CD4-positive, alpha-beta T cell treated with Interleukin-10 for 1 hour (primary cell): Measurements from ENCODE around the gene GBP4.

Experiments
- DNase-seq: peaks from one replicate; pipeline ENCODE4 v3.0.0-alpha.2; 2020

Gene GBP4

DNA sequence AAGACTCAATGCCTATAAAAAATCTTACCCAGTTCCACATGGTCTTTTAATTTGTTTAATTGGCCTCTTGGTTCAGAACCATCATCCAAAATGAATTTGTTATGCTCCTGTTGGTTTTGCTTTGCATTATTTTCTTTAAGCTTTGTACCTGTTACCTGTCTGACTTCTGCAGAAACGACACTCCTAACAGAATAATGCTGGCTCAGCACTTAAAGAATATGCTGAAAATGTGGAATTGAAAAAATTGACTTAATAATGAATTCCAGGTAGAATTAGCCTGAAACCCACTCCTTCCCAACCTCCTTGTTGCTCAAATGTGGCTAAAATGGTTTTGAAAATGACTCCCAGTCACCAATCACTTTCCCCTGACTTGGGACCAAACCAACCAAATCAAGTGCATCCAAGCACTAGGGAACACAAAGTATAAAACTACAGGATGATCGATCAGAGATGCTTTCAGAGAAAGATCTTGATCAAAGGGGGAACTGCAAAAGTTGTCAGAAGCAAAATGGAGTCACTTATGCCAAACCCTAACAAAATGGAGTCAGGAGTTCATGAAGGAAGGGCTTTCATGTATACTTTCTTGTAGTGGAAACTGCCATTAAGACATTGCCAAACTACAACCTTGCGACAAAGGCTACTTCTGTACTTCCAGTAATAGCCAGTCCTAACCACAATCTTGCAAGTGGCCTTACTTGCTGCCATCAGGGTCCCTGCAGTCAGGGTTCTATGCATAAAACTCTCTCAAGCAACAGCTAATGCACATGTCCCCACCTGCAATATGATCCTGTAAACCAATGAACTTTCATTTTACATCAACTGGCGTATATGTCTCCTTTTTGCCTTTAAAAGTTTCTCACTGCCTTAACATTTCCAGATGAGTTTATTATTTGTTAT is 28.3 kb downstream of the GBP4 start:
- DNase-seq, result no peak

DNA sequence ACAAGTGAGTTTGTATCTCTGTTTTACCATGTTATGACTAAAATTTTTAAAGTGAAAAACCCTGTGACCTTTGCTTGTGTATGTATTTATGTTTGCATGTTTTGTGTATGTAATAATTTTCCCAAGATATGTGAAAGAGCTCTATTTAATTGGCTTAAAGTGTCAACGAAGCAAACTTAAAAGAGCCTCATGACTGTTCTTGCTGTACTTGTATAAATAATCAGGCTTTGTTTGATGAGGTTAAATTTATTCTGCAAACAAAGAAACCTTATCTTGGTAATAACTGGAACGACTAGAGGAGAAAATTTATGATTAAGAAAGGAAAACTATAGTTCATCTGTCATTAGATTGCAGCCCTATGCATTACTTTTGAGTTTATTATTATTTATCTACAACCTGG is 29.6 kb downstream of the GBP4 start:
- no peak for DNase-seq

DNA sequence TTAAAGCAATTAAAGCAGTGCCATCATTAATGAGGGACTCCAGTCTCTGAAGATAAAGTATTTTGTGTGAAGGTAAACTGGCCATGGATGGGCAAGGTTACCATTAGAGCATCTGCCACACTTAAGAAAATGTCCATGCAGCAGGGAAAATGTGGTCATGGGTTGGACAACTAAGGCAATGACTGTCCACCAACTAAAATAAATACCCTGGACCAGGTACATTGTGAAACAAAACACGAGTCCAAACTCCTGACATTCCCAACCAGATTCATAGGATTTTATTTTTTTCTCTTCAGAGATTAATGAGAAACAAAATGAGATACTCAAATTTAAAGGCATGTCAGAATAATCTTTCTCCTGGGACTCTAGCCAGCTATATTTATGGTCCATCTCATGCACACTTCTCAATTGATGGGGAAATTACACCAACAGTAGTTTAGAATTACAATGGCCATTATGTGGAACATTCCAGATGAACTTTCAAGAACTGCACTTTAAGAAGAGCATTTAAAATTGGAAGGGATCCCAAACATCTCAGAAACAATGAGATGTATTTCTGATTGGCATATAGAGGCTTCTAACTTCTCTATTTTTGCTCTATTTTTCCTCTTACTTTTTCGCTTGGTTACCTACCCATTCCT is 31.0 kb downstream of the GBP4 start:
- DNase-seq, result no peak

GRCh38 chr1:89166705-89167104 is 32.0 kb downstream of the GBP4 start:
- DNase-seq, result no peak

DNA sequence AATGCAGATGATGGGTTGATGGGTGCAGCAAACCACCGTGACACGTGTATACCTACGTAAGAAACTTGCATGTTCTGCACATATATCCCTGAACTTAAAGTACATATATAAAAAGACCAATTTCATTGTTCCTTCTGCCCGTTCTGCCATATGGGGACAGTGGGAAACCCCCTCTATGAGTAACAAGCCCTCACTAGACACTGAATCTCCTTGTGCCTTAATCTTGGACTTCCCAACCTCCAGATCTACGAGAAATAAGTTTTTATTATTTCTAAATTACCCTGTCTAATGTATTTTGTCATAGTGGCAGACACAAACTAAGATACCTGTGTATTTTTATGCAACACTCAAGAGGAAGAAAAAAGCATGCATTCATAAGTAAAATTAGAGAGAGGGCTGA is 32.9 kb downstream of the GBP4 start:
- DNase-seq, result no peak

DNA sequence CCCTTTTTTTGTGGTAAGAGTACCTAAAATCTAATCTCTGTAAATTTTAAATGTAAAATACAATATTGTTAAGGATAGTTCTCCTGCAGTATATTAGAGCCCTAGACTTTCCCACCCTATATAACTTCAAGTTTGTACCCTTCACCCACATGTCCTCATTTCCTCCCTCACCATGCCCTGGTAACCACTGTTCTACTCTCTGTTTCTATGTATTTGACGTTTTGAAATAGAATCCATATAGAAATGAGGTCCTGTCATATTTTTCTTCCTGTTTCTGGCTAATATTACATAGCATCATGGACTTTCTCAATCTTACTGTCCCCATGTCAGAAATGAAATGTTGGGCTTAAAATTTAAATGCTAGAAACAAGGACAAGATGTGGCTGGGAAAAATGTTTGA is 47.7 kb downstream of the GBP4 start:
- no peak for DNase-seq

GRCh38 chr1:89149976-89150375 is 48.8 kb downstream of the GBP4 start:
- no peak for DNase-seq

DNA sequence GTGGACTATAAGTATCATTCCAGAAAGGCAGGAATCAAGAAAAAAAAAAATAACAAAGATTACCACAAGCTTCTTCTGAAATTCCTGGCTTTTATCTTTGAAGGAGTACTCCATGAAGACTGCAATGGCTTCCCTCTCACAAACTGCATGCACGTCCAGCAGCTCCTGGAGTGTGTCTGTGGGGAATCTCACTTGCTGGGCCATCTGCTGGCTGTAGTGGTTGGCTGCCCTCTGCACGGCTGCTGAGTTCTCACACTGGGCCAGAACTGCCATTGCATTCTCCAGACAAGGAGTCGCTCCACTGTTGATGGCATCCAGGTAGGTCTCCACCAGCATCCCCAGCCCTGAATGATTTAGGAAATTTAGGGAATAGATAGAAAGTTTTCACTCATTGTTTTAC is 49.5 kb downstream of the GBP4 start:
- DNase-seq, result no peak

DNA sequence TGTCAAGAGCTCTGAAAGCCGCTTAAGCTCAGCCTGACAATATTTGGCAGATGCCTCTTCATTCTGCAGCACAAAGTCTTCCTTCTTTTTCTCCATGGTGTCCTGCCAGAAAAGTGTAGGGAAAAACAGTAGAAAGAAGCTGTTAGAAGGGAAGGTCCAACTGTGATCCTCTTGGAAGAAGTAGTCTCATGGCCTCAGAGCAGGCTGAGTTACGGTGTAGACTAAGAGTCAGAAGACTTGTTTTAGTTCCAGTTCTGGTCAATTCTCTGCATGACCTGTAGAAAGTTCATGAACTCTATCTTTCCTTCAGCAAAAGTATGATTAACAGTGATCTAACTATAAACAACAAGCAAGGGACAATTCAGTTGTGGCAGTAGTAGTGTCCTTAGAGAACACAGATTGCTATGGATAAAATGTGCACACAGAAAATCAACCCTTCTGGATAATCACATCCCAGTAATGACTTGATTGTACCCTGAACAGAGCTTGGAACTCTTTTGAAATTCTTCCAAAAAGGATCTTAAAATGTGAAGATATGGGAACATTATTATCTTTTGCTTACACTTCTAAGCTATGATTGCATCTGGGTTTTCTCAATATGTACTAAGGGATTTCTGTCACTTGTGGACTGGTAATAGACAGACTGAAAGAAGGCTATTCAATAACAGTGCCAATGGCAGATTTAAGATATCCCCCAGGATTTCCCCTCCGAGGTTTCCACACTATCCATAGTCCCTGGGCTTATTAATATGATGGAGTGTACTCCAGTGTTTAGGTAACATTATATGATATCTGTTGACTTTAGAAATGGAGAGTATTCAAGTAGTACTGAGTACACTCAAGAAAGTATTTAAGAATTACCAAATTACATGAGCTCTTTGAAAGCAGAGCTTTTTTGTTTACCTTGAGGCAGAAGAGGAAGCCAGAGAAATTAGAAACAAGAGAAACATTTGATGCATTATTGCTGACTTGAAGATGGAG is 50.8 kb downstream of the GBP4 start:
- no peak for DNase-seq

- DNase-seq, result no peak
Measured at GRCh38 chr1:89146721-89147120, 52.0 kb downstream of the GBP4 start.

DNA sequence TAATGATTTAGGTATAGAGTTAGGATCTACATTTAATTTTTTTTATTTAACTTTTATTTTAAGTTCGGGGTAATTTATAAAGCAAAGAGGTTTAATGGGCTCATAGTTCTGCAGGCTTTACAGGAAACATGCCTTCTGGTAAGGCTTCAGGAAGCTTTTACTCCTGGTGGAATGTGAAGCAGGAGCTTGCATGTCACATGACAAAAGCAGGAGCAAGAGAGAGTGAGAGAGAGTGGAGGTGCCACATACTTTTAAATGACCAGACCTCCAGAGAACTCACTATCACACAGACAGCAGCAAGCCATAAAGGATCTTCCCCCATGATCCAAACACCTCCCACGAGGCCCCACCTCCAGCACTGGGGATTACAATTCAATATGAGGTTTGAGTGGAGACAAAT is 55.3 kb downstream of the GBP4 start:
- no peak for DNase-seq

DNA sequence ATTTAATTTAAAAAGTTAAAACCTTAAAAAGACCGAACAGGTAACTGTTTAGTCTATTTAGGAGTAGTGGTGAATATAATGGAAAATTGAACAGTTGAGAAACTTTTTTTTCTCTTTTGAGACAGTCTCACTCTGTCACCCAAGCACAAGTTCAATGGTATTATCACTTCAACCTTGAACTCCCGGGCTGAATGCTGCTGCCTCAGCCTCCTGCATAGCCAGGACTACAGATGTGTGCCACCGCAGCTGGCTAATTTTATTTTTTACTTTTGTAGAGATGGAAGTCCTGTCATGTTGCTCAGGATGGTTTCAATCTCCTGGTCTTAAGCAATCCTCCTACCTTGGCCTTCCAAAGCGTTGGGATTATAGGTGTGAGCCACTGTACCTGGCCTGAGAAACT is 56.6 kb downstream of the GBP4 start:
- DNase-seq, result no peak

DNA sequence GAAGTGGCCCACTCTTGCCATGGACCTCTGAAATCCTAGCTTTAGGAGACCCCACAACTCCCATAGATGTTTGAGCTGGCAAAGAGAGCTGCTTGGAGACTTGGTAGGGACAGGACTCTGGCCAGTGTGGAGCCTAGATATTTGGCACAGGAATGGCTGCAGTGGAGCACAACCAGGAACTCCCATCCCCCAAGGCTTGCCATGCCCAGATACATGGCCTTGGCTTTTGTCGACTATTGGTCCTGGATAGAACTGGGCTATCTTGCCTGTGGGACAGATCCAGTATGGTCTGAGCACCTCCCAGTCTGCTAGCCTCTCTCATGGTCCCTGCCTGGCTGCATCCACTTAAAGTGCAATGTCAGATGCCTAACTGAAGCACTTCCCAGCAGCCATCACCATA is 65.0 kb downstream of the GBP4 start:
- no peak for DNase-seq
